ENCODE results near the gene TNNC1.
A peak's percentile ranks its signal among the peaks of the same experiment; 100 is the strongest.

Gene TNNC1

DNA sequence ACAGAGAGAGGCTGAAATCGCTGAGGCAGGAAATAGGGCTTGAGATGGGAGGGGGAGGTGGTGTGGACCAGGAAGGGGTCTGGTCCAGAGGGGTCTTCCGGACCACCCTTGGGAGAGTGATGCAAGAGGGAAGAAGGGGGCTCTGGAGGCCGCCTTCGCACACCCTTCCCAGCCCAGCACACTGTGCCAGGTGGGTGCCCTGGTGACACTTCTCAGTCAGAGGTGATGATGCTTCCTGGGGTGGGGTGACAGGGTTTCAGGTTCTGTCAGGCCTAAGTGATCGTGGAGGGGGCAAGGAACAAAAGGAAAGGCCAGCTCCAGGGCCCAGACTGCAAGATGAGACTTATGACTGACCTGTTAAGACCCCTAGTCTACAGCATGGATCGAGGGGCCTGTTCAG, 21.6 kb downstream of the TNNC1 start:
- DNase-seq: no peak

- no peak for DNase-seq
Observed at GRCh38 chr3:52431459-52432223, 22.2 kb downstream of the TNNC1 start.

DNA sequence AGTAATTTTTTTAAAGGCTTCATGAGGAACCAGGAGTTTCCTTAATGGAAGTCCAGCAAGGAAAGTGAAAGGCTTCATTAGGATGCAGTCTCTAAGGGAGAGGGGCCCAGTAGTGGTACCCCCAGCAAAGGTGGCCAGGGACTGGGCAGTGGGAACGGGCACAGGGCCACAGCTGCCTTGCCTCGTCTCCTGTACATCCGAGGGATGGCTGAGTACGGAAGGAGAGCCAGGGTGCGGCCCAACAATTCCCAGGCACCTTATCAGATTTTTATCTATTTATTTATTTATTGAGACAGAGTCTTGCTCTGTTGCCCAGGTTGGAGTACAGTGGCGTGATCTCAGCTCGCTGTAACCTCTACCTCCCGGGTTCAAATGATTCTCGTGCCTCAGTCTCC, 23.4 kb downstream of the TNNC1 start:
- no peak for DNase-seq

DNA sequence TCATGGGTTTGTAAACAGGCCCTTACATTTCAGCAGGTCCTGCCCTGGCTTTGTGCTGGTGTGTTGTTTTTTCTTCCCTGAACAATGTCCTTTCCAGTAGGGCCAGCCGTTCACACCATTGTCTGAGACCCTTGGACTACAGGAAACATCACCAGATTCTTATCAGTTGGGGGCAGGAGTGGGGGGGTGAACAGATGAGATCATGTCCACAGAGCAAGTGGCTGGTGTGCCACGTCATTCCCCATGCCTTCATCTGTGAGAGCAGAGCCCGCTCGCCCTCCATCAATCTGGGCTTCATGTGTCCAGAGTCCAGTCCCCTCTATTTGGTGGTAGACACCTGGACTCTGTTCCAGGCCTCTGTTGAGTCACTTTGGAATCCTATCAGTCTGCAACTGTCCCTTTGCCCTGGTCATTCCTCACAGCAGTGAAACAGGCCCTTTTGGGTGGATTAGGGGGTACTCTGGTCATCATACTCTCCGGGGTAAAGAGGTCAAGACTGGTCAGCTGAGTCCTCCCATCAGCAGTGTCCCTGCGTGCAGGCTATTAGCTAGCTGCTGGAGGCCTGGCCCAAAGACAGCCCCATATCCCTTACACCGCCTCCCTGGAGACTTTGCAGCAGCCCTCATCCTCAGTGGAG, 23.9 kb downstream of the TNNC1 start:
- DNase-seq: peak in 1 of 56 donors; percentile 49

DNA sequence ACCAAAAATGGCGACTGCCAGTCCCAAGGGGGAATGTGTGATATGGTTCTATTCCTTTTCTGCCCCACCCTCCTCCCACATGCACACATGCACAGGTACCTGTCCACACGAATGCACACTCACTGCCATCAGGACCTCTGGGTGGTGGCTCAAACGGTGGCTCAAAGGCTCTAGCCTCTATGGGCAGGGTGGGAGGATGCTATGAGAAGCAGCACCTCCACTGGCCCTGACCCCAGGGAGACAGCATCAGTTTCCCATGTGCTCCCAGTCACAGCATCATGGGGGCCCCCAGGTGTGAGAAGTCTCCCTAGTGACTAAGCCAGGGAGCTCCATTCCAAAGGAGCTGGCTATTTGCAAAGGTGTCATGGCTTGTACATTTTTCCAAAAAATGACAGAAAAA, 24.8 kb downstream of the TNNC1 start:
- DNase-seq: no peak

- peak in 40 of 56 donors; percentile 5 to 84 (median 42) for DNase-seq
Observed at GRCh38 chr3:52428151-52429005, 25.5 kb downstream of the TNNC1 start.

- DNase-seq: no peak
Observed at GRCh38 chr3:52423173-52423572, 30.7 kb downstream of the TNNC1 start.

- DNase-seq: no peak
Observed at GRCh38 chr3:52422669-52423068, 31.2 kb downstream of the TNNC1 start.

GRCh38 chr3:52420388-52420787, 33.5 kb downstream of the TNNC1 start:
- DNase-seq: no peak

DNA sequence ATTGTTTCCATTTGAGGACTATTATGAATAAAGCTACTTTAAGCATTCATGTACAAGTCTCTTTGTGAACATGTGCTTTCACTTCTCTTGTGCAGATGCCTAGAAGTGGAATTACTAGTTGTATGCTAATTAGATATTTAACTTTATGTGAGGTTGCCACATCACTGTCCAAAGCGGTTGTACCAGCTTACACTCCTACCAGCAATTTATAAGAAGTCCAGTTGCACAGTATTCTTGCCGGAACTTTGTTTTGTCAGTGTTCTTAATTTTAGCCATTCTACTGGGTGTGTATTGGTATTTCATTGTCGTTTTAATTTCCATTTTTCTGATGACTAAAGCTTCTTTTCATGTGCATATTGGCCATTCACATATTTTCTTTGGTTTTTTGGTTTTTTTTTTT, 38.0 kb downstream of the TNNC1 start:
- no peak for DNase-seq

DNA sequence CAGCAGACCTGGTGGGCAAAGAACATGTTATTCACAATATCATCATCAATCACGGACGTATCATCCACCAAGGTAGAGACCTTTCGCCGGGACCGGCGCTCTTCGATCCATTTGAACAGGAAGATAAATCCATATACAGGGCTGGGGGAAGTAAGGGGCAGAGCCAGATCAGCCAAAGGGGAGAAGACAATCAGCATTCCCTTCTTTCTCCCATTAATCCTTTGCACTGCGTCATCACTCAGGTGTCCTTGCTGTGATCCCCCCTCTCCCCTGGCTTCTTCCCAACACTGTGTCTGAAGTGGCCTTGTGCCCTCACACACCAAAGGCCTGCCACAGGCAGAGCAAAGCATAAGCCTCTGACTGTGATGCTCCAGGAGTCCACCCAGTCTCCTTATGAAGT, 45.4 kb downstream of the TNNC1 start:
- no peak for DNase-seq

DNA sequence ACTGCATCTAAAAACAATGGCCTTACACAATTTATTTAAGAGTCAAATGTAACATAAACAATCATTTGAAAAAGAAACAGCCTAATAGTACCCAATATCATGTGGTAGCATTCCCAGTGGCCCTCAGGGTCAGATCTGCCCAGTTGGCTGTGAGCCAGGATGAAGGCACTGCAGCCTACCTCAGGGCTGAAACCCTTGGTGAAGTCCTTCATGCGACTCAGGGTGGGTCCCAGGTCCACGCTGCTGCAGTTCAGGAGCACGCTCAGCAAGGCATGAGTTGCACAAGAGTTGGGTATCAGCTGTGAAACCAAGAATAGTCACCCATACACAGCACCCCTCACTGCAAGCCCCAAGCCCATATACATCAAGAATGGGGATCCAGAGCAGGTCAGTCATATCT, 46.1 kb downstream of the TNNC1 start:
- DNase-seq: no peak

GRCh38 chr3:52406791-52407510, 46.9 kb downstream of the TNNC1 start:
- DNase-seq: no peak

DNA sequence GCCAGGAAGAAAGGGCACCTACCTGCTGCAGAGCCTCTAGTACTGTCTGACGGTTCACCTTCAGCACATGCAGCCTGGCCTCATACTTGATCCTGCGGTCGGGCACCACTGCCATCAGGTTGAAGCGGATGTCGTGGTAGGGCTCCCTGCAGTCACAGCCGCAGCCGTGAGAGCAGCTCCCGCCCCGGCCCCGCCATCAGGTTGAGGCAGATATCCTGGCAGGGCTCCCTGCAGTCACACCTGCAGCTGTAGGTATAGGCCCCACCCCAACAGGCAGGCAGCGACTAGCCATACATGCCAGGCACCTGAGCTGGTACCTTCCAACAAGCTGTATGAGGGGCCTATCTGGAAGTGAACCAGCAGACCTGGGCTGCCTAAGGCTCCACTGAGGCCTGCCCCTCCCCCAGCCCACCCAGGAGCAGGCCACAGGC, 47.6 kb downstream of the TNNC1 start:
- no peak for DNase-seq

- no peak for DNase-seq
Observed at GRCh38 chr3:52405601-52406110, 48.2 kb downstream of the TNNC1 start.

DNA sequence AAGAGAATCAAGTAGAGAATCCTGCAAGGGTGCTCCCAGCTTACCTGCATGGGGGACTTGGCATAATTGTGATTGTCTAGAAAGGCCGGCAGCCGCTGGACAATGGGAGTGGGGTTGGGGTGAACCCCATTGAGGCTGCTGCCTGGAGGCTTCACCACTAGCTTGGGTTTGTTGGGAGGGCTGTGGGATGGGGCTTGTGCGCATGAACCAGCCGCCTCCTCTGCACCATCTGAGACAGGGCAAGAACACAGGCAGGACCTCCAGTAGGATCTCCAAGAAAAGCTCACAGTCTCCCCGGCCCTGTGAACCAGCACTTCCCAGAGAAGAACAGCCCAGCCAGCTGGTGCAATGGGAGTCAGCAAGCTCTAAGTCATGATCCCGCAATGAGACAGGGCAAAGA, 48.8 kb downstream of the TNNC1 start:
- DNase-seq: no peak

DNA sequence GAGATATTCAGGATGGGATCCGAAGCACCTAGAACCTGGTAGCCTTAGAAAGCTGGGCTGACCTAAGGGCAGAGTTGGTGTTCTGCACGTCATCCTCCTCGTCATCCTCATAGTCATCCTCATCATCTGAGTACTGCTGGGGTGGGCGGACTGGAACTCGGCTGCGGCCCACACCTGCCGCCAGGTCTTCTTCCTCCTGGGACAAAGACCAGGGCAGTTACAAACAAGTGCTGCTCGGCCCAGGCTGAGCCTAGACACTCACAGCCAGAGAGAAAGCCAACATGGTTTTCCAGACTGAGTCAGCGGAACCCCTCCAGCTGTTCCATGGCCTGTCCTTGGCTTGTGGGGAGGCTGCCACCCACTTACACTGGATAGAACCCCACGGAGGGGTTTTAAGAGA, 49.5 kb downstream of the TNNC1 start:
- DNase-seq: no peak

- DNase-seq: peak in 6 of 56 donors; percentile 5 to 28 (median 17)
Observed at GRCh38 chr3:52403955-52404354, 49.9 kb downstream of the TNNC1 start.

DNA sequence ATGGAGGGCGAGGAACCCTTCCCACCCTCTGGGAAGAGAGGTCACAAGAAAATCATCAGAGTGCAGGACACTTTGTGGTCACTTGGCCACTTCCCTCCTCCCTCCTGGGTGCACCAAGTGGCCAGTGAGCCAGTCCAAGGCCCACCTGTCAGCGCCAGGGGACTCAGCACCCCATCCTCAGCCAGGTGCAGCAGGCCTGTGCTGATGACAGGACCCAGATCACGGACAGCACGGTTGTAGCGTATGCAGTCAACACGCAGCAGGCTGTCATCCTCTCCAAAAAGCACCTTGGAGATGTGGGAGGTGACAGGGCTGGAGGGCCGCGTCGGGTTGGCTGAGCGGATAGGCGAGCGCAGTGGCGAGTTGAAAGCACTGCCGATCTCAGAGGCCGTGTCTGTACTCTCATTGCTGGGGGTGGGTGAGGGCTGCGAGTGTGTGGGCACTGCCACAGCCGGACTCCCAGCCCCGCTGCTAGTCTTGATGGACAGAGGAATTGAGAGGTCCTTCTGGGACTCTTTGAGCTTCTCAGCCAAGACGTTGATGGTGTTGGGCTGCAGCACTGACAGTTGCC, 50.5 kb downstream of the TNNC1 start:
- DNase-seq: no peak

DNA sequence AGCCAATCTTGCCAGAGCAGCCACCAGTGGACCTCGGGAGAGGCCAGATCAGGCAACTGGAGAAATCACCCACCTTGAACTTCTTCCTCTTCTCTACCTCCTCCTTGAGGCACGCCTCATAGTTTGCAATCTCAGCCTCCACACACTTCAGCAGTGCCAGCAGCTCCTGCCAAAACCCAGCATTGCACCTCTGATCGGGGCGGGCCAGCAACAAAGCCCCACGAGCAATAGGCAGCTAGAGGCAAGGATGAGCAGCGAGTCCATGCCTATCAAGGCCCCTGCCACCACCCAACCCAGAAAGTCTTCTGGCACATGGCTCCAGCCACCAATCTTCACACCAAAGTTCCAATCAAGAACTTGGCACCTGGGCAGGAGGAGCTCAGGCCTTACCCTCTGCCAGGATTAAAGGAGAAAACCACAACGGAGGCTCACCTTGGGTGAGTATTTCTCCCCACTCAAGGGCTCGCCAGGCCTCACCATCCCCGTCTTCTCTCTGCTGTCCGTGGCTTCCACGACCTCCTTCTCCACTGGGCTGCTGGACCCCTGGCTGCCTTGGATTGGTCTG, 51.1 kb downstream of the TNNC1 start:
- DNase-seq: no peak

- DNase-seq: no peak
Observed at GRCh38 chr3:52402101-52402521, 51.7 kb downstream of the TNNC1 start.

All from amygdala (tissue), 56 donors.